Astrocyte (in vitro differentiated cells and primary cell): ENCODE data around the gene DNAH11.
"Not testable (repeated sequence)": the region's sequence is repeated elsewhere in the genome, so short reads cannot be mapped to it uniquely, and the experiment has no call there.

Source experiments
- CTCF ChIP-seq: IDR thresholded peaks from 2 replicates; pipeline ENCODE4 v1.5.1; 2011; ENCODE audit warnings: low read depth, mild to moderate bottlenecking, inconsistent platforms, low read length, moderate library complexity; ENCODE audit not compliant: insufficient read depth
- EZH2 ChIP-seq: IDR thresholded peaks from 2 replicates; pipeline ENCODE4 v1.6.1; 2012; ENCODE audit warnings: mild to moderate bottlenecking, low read length, inconsistent platforms; ENCODE audit not compliant: insufficient read depth

DNA sequence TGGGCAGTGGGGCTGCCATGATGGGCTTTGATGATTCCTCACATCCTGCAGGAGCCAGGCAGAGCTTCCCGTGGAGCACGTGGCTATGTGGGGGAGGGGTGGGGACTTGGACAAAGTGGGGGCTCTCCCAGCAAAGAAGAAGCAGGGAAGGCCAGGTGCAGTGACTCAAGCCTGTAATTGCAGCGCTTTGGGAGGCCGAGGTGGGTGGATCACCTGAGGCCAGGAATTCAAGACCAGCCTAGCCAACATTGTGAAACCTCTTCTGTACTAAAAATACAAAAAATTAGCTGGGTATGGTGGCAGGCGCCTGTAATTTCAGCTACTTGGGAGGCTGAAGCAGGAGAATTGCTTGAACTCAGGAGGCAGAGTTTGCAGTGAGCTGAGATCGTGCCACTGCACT, 190.1 kb downstream of the DNAH11 start:
- TF ChIP-seq CTCF, EZH2: not testable (repeated sequence)
